ENCODE data around the gene ADAM20.

Gene ADAM20

DNA sequence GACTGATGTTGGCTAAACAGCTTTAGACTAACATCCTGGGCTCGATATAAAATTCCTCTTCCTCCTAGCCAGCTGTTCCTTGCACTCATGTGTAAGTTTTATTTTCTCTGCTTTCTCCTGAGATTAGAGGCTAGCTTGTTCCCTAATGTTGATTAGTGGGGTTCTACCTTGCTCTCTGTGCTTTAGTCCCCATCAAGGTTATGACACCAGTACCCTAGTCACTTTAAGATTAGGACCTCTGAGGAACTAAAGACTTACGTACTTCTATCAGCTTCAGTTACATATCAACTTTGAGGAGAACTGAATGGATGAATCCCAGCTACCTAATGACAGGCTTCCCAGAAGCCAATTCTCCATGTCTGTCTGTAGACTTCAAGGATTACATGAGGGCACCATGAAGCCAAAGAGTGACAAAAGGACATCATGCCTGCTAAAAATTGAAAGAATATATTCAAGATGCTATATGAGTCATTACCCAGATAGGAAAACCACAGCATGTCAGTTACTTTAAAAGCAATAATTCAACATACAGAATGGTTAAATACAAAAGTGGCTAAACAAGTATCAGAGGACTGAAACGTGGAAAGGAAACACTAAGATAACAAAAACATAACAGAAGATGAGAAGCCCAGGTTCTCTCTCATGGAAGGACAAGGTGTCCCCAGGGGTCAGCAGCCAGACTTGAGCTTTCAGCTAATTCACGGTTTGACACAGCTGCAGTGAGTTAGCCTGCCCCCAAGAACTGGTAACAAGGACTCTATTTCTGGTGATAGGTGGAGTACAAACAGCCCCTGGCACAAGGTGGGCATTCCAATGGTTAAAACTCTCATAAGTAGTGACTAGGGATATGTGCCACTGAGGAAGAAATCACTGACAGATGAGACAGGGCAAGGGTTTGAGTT lies 20.4 kb downstream of the ADAM20 start:
- TF ChIP-seq RAD21 (IDR thresholded peaks at IDR 0.05; ENCODE audit: low read depth) (no peak), CEBPB (IDR thresholded peaks at IDR 0.05) (no peak), YY1 (IDR thresholded peaks at IDR 0.05; ENCODE audit: low read depth) (no peak), TCF12 (IDR thresholded peaks at IDR 0.05; ENCODE audit: low read depth) (no peak), NFIC (IDR thresholded peaks at IDR 0.05) (no peak)
- TF ChIP-seq, protein P1, sequence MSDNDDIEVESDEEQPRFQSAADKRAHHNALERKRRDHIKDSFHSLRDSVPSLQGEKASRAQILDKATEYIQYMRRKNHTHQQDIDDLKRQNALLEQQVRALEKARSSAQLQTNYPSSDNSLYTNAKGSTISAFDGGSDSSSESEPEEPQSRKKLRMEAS (IDR thresholded peaks at IDR 0.05): no peak

DNA sequence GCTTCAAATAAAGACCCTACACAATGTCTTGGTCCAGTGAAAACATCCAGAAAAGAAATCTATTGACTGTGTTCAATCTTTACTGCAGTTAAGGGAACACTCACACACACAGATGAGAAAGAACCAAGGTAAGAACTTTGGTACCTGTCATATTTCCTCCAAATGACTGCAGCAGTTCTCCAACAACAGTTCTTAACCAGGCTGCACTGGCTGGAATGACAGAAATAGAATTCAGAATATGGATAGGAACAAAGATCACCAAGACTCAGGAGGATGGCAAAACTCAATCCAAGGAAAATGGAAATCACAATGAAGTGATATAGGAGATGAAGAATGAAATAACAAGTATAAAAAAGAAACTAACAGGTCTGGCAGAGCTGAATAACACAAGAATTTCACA lies 36.6 kb downstream of the ADAM20 start:
- no peak for TF ChIP-seq NFIC (IDR thresholded peaks at IDR 0.05)
- TF ChIP-seq, protein P1 (IDR thresholded peaks at IDR 0.05): no peak
- TF ChIP-seq EP300 (IDR thresholded peaks at IDR 0.05; ENCODE audit: borderline replicate concordance): no peak
- no peak for TF ChIP-seq ZBTB7A (IDR thresholded peaks at IDR 0.05; ENCODE audit: low read depth)
- TF ChIP-seq, protein P2, sequence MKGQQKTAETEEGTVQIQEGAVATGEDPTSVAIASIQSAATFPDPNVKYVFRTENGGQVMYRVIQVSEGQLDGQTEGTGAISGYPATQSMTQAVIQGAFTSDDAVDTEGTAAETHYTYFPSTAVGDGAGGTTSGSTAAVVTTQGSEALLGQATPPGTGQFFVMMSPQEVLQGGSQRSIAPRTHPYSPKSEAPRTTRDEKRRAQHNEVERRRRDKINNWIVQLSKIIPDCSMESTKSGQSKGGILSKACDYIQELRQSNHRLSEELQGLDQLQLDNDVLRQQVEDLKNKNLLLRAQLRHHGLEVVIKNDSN (IDR thresholded peaks at IDR 0.05): no peak
- no peak for TF ChIP-seq CEBPB (IDR thresholded peaks at IDR 0.05)
- no peak for TF ChIP-seq FOXM1 (IDR thresholded peaks at IDR 0.05; ENCODE audit: borderline replicate concordance, low read depth)
- TF ChIP-seq TAF1 (IDR thresholded peaks at IDR 0.05; ENCODE audit: low read depth): no peak
- no peak for TF ChIP-seq EGR1 (IDR thresholded peaks at IDR 0.05)
- no peak for TF ChIP-seq TEAD4 (IDR thresholded peaks at IDR 0.05)
- no peak for TF ChIP-seq RAD21 (IDR thresholded peaks at IDR 0.05; ENCODE audit: low read depth)
- TF ChIP-seq YY1 (IDR thresholded peaks at IDR 0.05; ENCODE audit: low read depth): no peak
- TF ChIP-seq TCF12 (IDR thresholded peaks at IDR 0.05; ENCODE audit: low read depth): no peak
- TF ChIP-seq CREB1 (IDR thresholded peaks at IDR 0.05; ENCODE audit: low read depth): no peak
- TF ChIP-seq, protein P3, sequence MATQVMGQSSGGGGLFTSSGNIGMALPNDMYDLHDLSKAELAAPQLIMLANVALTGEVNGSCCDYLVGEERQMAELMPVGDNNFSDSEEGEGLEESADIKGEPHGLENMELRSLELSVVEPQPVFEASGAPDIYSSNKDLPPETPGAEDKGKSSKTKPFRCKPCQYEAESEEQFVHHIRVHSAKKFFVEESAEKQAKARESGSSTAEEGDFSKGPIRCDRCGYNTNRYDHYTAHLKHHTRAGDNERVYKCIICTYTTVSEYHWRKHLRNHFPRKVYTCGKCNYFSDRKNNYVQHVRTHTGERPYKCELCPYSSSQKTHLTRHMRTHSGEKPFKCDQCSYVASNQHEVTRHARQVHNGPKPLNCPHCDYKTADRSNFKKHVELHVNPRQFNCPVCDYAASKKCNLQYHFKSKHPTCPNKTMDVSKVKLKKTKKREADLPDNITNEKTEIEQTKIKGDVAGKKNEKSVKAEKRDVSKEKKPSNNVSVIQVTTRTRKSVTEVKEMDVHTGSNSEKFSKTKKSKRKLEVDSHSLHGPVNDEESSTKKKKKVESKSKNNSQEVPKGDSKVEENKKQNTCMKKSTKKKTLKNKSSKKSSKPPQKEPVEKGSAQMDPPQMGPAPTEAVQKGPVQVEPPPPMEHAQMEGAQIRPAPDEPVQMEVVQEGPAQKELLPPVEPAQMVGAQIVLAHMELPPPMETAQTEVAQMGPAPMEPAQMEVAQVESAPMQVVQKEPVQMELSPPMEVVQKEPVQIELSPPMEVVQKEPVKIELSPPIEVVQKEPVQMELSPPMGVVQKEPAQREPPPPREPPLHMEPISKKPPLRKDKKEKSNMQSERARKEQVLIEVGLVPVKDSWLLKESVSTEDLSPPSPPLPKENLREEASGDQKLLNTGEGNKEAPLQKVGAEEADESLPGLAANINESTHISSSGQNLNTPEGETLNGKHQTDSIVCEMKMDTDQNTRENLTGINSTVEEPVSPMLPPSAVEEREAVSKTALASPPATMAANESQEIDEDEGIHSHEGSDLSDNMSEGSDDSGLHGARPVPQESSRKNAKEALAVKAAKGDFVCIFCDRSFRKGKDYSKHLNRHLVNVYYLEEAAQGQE (IDR thresholded peaks at IDR 0.05; ENCODE audit: low read depth): no peak

DNA sequence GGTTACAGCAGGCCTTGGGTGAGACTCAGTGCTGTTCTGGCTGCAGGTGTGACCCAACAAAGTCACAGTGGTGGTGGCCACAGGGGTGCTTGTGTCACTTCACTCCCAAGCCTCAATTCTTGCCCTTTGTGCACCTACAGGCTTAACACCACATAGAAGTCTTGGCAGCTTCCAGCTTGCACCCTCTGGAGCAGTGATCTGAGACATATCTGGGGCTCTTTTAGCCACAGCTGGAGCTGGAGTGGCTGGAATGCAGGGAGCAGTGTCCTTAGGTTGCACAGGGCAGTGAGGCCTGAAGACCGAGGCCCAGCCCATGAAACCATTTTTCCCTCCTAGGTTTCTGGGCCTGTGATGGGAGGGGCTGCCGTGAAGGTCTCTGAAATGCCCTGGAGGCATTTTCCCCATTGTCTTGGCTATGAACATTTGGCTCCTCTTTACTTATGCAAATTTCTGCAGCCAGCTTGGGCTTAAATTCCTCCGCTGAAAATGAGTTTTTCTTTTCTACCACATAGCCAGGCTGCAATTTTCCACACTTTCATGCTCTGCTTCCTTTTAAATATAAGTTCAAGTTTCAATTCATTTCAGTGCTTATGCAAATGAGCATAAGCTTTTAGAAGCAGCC lies 45.1 kb downstream of the ADAM20 start:
- TF ChIP-seq TAF1 (IDR thresholded peaks at IDR 0.05; ENCODE audit: low read depth) (no peak), EP300 (IDR thresholded peaks at IDR 0.05; ENCODE audit: borderline replicate concordance) (peak; percentile 69), RAD21 (IDR thresholded peaks at IDR 0.05; ENCODE audit: low read depth) (no peak), EGR1 (IDR thresholded peaks at IDR 0.05) (no peak), FOXM1 (IDR thresholded peaks at IDR 0.05; ENCODE audit: borderline replicate concordance, low read depth) (no peak), NFIC (IDR thresholded peaks at IDR 0.05) (peak; percentile 57), ZBTB7A (IDR thresholded peaks at IDR 0.05; ENCODE audit: low read depth) (no peak), TCF12 (IDR thresholded peaks at IDR 0.05; ENCODE audit: low read depth) (peak; percentile 71; the same call in 1 of the 2 replicates), CEBPB (IDR thresholded peaks at IDR 0.05) (no peak), YY1 (IDR thresholded peaks at IDR 0.05; ENCODE audit: low read depth) (no peak), CREB1 (IDR thresholded peaks at IDR 0.05; ENCODE audit: low read depth) (no peak), TEAD4 (IDR thresholded peaks at IDR 0.05) (peak; percentile 82)
- TF ChIP-seq, protein P2 (IDR thresholded peaks at IDR 0.05): no peak; the same call in 1 of the 2 replicates
- TF ChIP-seq, protein P1 (IDR thresholded peaks at IDR 0.05): no peak; the same call in 1 of the 2 replicates
- TF ChIP-seq, protein P3 (IDR thresholded peaks at IDR 0.05; ENCODE audit: low read depth): no peak

DNA sequence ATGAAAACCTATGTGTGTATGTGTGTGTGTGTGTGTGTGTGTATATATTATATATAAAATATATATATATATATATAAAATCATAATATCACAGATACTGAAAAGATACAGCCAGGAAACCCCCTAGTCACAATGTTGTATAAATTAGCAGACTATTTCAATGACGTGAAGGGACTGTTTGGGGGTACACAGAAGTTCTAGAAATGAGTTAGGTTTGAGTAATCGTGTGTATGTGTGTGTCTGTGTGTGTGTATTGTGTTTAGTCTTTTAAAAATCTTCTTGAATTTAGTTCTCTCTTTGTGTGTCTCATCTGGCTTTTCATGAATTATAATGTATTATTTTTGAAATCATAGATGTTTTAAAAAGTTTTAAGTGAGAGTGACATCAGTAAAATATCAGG lies 61.0 kb downstream of the ADAM20 start:
- TF ChIP-seq CREB1 (IDR thresholded peaks at IDR 0.05; ENCODE audit: low read depth) (no peak), TAF1 (IDR thresholded peaks at IDR 0.05; ENCODE audit: low read depth) (no peak), EP300 (IDR thresholded peaks at IDR 0.05; ENCODE audit: borderline replicate concordance) (no peak)
- TF ChIP-seq, protein P3 (IDR thresholded peaks at IDR 0.05; ENCODE audit: low read depth): no peak
- TF ChIP-seq, protein P2 (IDR thresholded peaks at IDR 0.05): no peak

Data from Ishikawa (cell line).